ENCODE measurements around the gene PREX1.
"Not testable (repeated sequence)": the region's sequence is repeated elsewhere in the genome, so short reads cannot be mapped to it uniquely, and the experiment has no call there.

DNA sequence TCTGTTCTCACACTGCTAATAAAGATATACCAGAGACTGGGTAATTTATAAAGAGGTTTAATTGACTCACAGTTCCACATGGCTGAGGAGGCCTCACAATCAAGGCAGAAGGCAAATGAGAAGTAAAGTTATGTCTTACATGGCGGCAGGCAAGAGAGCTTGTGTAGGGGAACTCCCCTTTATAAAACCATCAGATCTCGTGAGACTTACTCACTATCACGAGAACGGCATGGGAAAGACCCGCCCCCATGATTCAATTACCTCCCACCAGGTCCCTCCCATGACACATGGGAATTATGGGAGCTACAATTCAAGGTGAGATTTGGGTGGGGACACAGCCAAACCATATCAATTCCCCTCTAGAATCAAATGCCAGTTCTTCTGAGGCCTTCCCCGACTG is 71.0 kb downstream of the PREX1 start:
- TF ChIP-seq, protein P1, sequence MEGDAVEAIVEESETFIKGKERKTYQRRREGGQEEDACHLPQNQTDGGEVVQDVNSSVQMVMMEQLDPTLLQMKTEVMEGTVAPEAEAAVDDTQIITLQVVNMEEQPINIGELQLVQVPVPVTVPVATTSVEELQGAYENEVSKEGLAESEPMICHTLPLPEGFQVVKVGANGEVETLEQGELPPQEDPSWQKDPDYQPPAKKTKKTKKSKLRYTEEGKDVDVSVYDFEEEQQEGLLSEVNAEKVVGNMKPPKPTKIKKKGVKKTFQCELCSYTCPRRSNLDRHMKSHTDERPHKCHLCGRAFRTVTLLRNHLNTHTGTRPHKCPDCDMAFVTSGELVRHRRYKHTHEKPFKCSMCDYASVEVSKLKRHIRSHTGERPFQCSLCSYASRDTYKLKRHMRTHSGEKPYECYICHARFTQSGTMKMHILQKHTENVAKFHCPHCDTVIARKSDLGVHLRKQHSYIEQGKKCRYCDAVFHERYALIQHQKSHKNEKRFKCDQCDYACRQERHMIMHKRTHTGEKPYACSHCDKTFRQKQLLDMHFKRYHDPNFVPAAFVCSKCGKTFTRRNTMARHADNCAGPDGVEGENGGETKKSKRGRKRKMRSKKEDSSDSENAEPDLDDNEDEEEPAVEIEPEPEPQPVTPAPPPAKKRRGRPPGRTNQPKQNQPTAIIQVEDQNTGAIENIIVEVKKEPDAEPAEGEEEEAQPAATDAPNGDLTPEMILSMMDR (conservative IDR thresholded peaks at IDR 0.05): not testable (repeated sequence)
- TF ChIP-seq EZH2 (IDR thresholded peaks at IDR 0.05; ENCODE audit: low read depth): not testable (repeated sequence)

Data from PC-9 (cell line).